HG02571 (cell line): ENCODE measurements around the gene RECQL.
"Not testable (repeated sequence)": the region's sequence is repeated elsewhere in the genome, so short reads cannot be mapped to it uniquely, and the experiment has no call there.

ENCODE experiments used
- ATAC-seq: cut with Tn5 transposase; IDR thresholded peaks from one replicate; pipeline ENCODE4 v1.9.1; 2021; ENCODE audit warnings: mild to moderate bottlenecking, moderate library complexity; ENCODE audit not compliant: unreplicated experiment

RECQL gene

GRCh38 chr12:21433525-21433924 lies 67.9 kb downstream of the RECQL start:
- no peak for ATAC-seq

GRCh38 chr12:21429994-21430393 lies 71.4 kb downstream of the RECQL start:
- no peak for ATAC-seq

DNA sequence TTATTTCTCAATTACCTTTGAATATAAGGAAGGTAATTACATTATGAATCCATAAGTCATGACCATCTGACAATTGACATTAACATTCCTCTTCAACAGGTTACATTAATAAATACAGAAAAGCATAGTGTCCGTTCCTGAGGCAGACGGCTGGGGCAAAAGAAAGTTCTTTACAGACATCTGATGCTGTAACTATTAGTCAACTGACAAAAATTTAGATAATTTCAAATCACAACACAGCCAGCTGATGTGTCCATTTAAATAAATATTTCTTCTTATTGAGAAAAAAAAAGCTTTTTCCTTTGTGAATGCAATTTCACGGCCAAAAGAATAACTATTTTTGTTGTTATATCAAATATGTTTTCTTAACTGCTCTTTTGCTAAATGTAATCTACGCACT lies 73.2 kb downstream of the RECQL start:
- no peak for ATAC-seq

- not testable (repeated sequence) for ATAC-seq
Observed at GRCh38 chr12:21419009-21419699, 82.3 kb downstream of the RECQL start.
